HG02798 (cell line): Measurements from ENCODE around the gene HEATR1.
"Not testable (repeated sequence)": the region's sequence is repeated elsewhere in the genome, so short reads cannot be mapped to it uniquely, and the experiment has no call there.

ENCODE experiments used
- ATAC-seq: cut with Tn5 transposase; IDR thresholded peaks from one replicate; pipeline ENCODE4 v1.9.1; 2021; ENCODE audit warnings: mild to moderate bottlenecking; ENCODE audit not compliant: unreplicated experiment, poor library complexity

The HEATR1 gene

DNA sequence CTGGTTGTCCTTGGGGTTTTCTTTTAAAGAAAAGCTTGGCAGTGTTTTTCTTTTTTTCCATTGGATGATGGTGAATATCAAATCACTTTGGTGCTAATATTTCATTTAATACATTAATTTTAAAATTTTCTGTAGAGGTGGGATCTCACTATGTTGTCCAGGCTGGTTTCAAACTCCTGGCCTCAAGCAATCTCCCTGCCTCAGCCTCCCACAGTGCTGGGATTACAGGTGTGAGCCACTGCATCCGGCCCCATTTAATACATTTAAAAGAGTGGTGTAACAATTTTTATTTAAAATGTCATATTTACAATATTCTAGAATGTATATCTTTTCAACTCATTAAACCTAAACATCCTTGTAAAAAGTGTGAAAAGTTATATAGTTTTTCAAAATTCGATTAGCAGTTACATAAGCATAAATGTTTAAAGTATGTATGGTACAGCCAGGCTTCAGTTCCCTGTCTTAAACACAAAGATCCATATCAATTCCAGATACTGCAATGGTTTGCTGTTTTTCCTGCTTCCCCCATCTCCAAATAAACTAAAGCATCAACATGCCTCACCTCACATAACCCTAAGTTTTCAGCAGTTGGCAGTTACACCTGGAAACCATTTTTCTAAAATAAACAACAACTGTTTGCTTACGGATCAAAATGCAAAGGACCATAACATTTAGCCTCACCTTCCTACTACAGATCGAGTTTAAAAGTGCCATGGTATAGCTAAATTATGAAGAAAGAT, 89.4 kb downstream of the HEATR1 start:
- no peak for ATAC-seq

DNA sequence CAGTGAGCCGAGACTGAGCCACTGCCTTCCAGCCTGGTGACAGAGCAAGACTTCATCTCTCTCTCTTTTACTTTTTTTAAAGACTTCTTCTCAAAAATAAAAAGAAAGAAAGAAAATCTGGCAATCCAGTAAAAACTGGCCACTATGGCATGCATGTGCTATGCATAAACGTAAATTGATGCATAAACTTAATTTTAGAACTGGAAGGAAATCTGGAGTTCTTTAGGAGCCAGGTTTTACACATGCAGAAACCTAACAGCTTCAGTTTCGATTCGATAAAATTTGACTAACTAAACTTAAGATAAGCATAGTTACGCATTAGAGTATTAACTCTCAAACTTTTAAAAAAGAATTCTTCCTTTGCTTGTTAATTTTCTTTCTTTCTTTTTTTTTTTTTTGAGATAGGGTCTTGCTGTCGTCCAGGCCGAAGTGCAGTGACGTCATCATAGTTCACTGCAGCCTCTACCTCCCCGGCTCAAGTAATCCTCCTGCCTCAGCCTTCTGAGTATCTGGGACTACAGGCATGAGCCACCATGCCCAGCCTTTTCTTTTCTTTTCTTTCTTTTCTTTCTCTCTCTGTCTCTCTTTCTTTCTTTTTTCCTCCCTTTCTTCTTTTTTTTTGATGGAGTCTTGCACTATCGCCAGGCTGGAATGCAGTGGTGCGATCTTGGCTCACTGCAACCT, 92.4 kb downstream of the HEATR1 start:
- ATAC-seq = no peak

DNA sequence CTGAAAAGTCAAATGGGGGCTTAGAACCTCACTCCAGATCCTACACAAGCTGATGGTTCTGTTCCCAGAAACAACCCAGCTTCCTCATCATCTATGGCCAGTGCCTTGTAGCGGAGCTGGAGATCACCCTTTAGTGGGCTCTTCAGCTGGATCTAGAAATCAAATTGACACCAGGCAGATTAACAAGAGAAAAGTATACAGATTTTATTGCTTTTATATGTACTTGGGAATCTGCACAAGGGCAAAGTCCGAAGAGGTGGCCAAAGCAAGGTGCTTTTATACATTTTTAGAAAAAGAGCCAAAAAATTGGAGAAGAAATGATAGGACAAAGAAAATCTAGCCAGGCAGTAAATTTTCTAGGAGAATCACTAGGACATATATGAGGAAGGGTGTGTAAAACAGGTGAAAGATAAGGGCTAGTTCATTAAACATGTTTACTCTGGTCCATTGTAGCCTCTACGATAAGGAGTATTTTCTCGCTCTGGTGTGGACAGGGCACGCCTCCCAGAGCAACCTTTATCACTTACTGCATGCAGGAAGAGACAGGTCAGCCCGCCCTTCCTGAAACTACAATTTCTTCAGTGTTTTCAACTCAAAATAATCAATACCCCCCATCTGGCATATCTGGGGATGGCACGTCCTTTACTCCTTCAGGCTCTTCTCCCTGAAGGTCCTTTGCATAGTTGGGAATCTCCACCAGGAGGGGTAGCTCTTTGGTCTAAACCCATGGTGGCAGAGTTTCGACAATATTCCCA, 94.5 kb downstream of the HEATR1 start:
- ATAC-seq = no peak

DNA sequence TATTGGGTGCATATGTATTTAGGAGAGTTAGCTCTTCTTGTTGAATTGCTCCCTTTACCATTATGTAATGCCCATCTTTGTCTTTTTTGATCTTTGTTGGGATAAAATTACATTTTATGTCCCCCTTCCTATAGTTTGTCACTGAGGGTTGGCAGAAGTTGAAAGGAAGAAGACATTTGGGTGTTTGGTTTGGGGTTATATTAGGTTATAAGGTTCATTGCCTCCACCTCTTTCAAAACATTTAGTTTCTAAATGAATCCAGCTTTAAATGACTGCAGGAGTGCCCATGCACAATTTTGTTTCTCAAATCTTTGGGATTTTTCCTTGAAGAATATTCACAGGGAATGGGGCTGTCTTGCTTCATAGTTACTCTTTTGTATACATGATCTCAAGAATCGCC, 95.1 kb downstream of the HEATR1 start:
- ATAC-seq = no peak

DNA sequence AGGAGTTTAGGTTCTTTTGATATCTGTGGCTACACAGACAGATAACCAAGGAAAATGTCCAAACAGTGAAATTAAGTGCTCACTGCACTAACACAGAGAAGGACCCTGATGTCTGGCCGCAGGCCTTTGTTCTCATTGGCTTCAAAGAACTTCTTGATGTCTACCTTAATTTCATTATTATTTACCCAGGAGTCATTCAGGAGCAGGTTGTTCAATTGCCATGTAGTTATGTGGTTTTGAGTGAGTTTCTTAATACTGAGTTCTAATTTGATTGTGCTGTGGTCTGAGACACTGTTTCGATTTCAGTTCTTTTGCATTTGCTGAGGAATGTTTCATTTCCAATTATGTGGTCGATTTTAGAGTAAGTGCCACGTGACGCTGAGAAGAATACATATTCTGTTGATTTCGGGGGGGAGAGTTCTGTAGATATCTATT, 95.7 kb downstream of the HEATR1 start:
- ATAC-seq = no peak

DNA sequence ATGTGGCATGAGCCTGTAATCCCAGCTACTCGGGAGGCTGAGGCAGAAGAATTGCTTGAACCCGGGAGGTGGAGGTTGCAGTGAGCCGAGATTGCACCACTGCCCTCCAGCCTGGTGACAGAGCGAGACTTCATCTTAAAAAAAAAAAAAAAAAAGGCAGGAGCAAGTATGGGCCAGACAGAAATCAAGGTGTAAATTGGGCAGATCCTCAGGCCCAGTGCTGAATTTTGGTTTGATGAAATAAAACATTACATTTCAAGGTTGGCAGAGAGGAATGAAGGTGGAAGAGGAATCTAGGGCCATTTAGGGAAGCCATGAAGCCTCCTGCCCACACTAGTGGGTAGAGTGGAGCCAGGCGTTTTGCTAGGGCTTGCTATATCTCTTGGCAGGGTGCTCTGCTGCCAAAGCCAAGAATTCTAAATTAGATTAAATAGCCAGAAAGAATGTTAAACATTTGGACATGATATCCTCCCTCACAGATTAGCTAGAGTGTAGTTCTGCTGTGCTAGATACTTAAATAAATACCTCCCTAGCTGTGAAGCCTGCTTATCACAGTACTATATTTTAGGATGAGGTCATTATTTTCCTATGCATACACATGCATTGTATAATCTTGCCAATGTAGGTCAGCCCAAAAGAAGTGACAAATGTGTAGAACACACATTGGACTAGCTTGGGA, 97.2 kb downstream of the HEATR1 start:
- ATAC-seq = no peak

DNA sequence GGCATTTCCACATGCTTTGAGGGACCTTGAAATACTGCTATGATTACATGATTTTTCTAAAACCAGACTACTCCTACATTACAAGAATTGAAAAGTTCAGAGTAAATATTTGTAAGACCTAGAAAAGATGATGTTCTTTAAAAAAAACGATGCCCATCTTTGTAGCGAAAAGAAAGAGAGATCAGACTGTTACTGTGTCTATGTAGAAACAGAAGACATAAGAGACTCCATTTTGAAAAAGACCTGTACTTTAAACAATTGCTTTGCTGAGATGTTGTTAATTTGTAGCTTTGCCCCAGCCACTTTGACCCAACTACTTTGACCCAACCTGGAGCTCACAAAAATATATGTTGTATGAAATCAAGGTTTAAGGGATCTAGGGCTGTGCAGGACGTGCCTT, 100.0 kb downstream of the HEATR1 start:
- ATAC-seq = not testable (repeated sequence)

DNA sequence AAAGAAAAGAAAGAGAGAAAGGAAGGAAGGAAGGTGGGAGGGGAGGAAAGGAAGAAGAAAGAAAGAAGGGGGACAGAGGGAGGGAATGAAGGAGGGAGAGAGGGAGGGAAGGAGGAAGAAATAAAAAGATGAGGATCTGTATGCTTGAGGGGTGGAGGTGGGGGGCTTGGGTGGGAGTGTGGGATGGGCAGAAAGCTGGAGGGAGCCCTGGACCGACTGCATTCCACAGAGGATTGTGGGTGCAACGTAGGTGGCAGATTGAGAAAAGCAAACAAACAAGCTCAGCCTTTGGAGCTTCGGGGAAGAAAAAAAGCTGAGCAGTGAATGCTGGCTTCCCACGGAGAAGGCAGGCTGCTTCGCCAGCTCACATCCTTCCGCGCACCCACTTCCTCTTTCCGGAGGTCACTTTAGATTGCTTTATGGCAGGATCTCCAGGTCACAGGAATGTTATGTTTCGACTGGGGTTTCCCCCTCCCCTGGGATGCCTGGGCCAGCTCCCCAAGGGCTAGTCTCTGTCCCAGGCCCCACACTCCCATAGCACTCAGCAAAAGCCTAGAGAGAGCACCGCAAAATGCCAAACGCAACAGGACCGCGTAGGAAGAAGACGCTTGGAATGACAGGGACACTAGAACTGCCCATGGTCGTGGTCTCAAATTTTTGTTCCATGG, 101.2 kb downstream of the HEATR1 start:
- ATAC-seq = no peak

DNA sequence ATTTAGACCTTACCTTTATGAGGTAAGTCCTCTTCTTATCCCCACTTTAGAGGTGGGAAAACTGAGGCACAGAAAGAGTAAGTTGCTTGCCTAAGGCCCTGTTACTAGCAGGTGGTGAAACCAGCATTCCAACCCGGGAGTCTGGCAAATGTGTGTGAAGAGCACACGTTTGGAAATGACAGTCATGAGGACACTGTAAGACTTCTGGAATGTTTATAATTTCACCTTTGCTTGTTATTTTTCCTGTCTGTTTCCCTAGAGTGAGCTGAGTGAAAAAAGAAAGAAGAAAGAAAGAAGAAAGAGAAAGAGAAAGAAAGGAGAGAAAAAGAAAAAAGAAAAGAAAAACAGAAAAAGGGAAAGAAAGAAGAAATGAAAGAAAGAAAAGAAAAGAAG, 101.7 kb downstream of the HEATR1 start:
- no peak for ATAC-seq

DNA sequence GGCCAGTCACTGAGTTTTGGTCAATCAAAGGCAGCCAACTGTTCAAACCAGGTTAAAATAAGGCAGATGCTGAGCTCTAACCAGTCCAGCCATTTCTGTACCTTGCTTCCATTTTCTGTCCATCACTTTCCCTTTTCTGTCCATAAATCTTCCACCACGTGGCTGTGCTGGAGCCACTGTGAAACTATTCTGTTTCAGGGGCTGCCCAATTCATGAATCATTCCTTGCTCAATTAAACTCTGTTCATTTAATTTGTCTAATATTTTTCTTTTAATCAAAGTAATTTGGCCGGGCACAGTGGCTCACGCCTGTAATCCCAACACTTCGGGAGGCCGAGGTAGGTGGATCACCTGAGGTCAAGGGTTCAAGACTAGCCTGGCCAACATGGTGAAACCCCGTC, 103.2 kb downstream of the HEATR1 start:
- no peak for ATAC-seq
